Endothelial cell of umbilical vein (primary cell): Measurements from ENCODE around the gene CNOT4. TPM values are rescaled to one million over a fixed set of nuclear protein-coding genes. Genes with fewer than 3 reads are reported as not detected.

Source experiments
- BruUV-seq: library from RNA; stranded (reverse); fragments of 400-500 nt; replicated peaks from 2 replicates; lab custom pipeline; 2021; lab: Mats Ljungman, UMichigan
- CTCF ChIA-PET: fragments of 300-600, 350-600 bp; sonication (Branson Sonifier 250); formaldehyde crosslinking; loops from one replicate; lab custom pipeline; 2021; ENCODE audit warnings: antibody characterized with exemption, inconsistent platforms; lab: Charles Lee
- POLR2A ChIA-PET: fragments of 300-600, 350-600 bp; sonication (Branson Sonifier 250); formaldehyde crosslinking; loops from one replicate; lab custom pipeline; 2021; ENCODE audit warnings: antibody characterized with exemption, inconsistent platforms; lab: Charles Lee
- DNase-seq: peaks from one replicate; pipeline ENCODE4 v3.0.0-alpha.2; 2011; ENCODE audit warnings: low read depth, low spot score
- FAIRE-seq: peaks from 2 replicates; lab custom pipeline; 2011; peaks lifted over from hg19 to GRCh38; lab: Jason Lieb, UNC
- H2AFZ ChIP-seq: 2 replicates; pipeline ENCODE4 v1.6.0; 2012; ENCODE audit warnings: low read depth, low read length, control low read depth, inconsistent platforms
- H3K27ac ChIP-seq: 2 replicates; pipeline ENCODE4 v1.5.1; 2011; ENCODE audit warnings: low read depth, mild to moderate bottlenecking, control low read depth, low read length, moderate library complexity; ENCODE audit not compliant: insufficient read depth
- H3K27me3 ChIP-seq, 2 experiments: 2 replicates each; pipeline versions ENCODE4 v1.6.0 to v1.6.1; 2011; ENCODE audit warnings: low read length in 2 of 2, mixed read lengths in 1 of 2; ENCODE audit not compliant: control insufficient read depth in 2 of 2, insufficient read depth in 2 of 2
- H3K36me3 ChIP-seq, 2 experiments: 2 replicates in 1 of 2; 3 replicates in 1 of 2; pipeline ENCODE4 v1.5.1; 2011; ENCODE audit warnings: low read length in 2 of 2, mild to moderate bottlenecking in 1 of 2, moderate library complexity in 1 of 2; ENCODE audit not compliant: control insufficient read depth in 2 of 2, insufficient read depth in 2 of 2; ENCODE audit errors: extremely low read depth in 1 of 2
- H3K4me1 ChIP-seq: 3 replicates; pipeline ENCODE4 v1.5.1; 2011; ENCODE audit warnings: mild to moderate bottlenecking, low read length; ENCODE audit not compliant: control insufficient read depth, insufficient read depth; ENCODE audit errors: extremely low read depth
- H3K4me2 ChIP-seq: 2 replicates; pipeline ENCODE4 v1.6.1; 2011; ENCODE audit warnings: low read length, control low read depth, mixed read lengths; ENCODE audit not compliant: insufficient read depth
- H3K4me3 ChIP-seq, 3 experiments: fragments of 200-600 bp in 1 of 3; sonication (generic), shearing (Covaris generic) in 1 of 3; replicated peaks in 1 of 3; 2 replicates each; pipeline ENCODE4 v1.5.1; 2011 to 2016; ENCODE audit warnings: control low read depth in 3 of 3, low read length in 3 of 3, mild to moderate bottlenecking in 2 of 3, inconsistent platforms in 1 of 3, low read depth in 1 of 3, moderate library complexity in 1 of 3; ENCODE audit not compliant: insufficient read depth in 1 of 3
- H3K79me2 ChIP-seq: 2 replicates; pipeline ENCODE4 v1.6.0; 2012; ENCODE audit warnings: low read length, inconsistent platforms; ENCODE audit not compliant: control insufficient read depth, insufficient read depth
- H3K9ac ChIP-seq: replicated peaks from 2 replicates; pipeline ENCODE3; 2011; ENCODE audit warnings: low read length, control low read depth; ENCODE audit not compliant: insufficient read depth; ENCODE audit errors: extremely low read depth
- H3K9me1 ChIP-seq: replicated peaks from 3 replicates; pipeline ENCODE4 v1.6.0; 2011; ENCODE audit warnings: mild to moderate bottlenecking, low read length; ENCODE audit not compliant: control insufficient read depth, insufficient read depth; ENCODE audit errors: extremely low read depth
- H3K9me3 ChIP-seq: replicated peaks from 2 replicates; pipeline ENCODE4 v1.5.1; 2012; ENCODE audit warnings: low read length, inconsistent platforms; ENCODE audit not compliant: control insufficient read depth, insufficient read depth
- H4K20me1 ChIP-seq: replicated peaks from 2 replicates; pipeline ENCODE3; 2011; ENCODE audit warnings: mild to moderate bottlenecking, low read length; ENCODE audit not compliant: control insufficient read depth, insufficient read depth; ENCODE audit errors: extremely low read depth
- CTCF ChIP-seq, 2 donors: IDR thresholded peaks; 1 replicate in 1 of 2; 2 replicates in 1 of 2; pipeline ENCODE4 v1.5.1; 2011; ENCODE audit warnings: low read length in 2 of 2, mild to moderate bottlenecking in 2 of 2, moderate library complexity in 2 of 2, control low read depth in 1 of 2, inconsistent platforms in 1 of 2, low read depth in 1 of 2; ENCODE audit not compliant: insufficient read depth in 1 of 2; ENCODE audit errors: extremely low read depth in 1 of 2
- EZH2 ChIP-seq: IDR thresholded peaks from 2 replicates; pipeline ENCODE4 v1.6.1; 2012; ENCODE audit warnings: borderline replicate concordance, low read depth, mild to moderate bottlenecking, moderate library complexity, low read length, inconsistent platforms; ENCODE audit not compliant: severe bottlenecking
- FOS ChIP-seq: IDR thresholded peaks from 2 replicates; pipeline ENCODE4 v1.6.1; 2011; ENCODE audit warnings: mild to moderate bottlenecking, low read length, moderate library complexity, borderline replicate concordance; ENCODE audit not compliant: insufficient read depth
- GATA2 ChIP-seq: IDR thresholded peaks from 2 replicates; pipeline ENCODE4 v1.7.0; 2011; ENCODE audit warnings: low read depth, mild to moderate bottlenecking, moderate library complexity, mixed read lengths, low read length; ENCODE audit not compliant: insufficient read length, insufficient read depth
- JUN ChIP-seq: IDR thresholded peaks from 2 replicates; pipeline ENCODE4 v1.6.1; 2011; ENCODE audit warnings: borderline replicate concordance, low read depth; ENCODE audit not compliant: insufficient read length, insufficient read depth
- MAX ChIP-seq: IDR thresholded peaks from 2 replicates; pipeline ENCODE4 v1.6.1; 2011; ENCODE audit not compliant: insufficient read depth, insufficient read length
- MYC ChIP-seq: IDR thresholded peaks from one replicate; pipeline ENCODE4 v1.6.1; 2011; ENCODE audit warnings: mild to moderate bottlenecking, low read depth, low read length
- POLR2A ChIP-seq: IDR thresholded peaks from 2 replicates; pipeline ENCODE4 v1.6.1; 2012; ENCODE audit warnings: low read depth, mild to moderate bottlenecking, control low read depth, low read length
- POLR2AphosphoS5 ChIP-seq: IDR thresholded peaks from 2 replicates; pipeline ENCODE4 v1.6.1; 2012; ENCODE audit warnings: low read depth, mild to moderate bottlenecking, control low read depth, low read length, moderate library complexity; ENCODE audit not compliant: insufficient read depth
- dilution Hi-C: fragments of 300-500 bp; cut with MboI; formaldehyde crosslinking; loops from one replicate; pipeline ENCODE4 v1.15.0; 2019; ENCODE audit warnings: low sequenced_read_pairs; ENCODE audit not compliant: extremely low pct_ligation_motif_present
- intact Hi-C: fragments of 100-400 bp; cut with micrococcal nuclease; formaldehyde crosslinking; loops from one replicate; pipeline ENCODE4 v1.10.0; 2022
- polyA plus RNA-seq, 4 experiments: library from polyadenylated mRNA; depleted of rRNA in 3 of 4; stranded (reverse) in 3 of 4; unstranded in 1 of 4; fragments of >200 nt; gene quantifications; 2 replicates each; pipeline versions ENCODE4 v1.2.1 to v1.2.3, GENCODE V29; 2011 to 2012; ENCODE audit warnings: missing spikeins in 1 of 4
- total RNA-seq: library from RNA; stranded (reverse); gene quantifications from 2 replicates; pipeline ENCODE4 v1.2.3, GENCODE V29; 2021

Gene CNOT4
- total and polyA plus RNA-seq, 2 donors (not counting 3 experiments of a cell fraction or from before 2014, with no cell fraction given): 10.3 to 21.7 TPM

- no peaks in the 10 kb centered on the region for H3K27me3 ChIP-seq
- dilution Hi-C loops (no loop called here), intact Hi-C loops (no loop called here)
- H2AFZ ChIP-seq: no peak overlapping the region
- H3K79me2 ChIP-seq: no peaks in the 10 kb centered on the region
- no peak overlapping the region for H3K4me3 ChIP-seq
- DNase-seq (no peak), FAIRE-seq (no peak)
- peaks cover 11% of the 10 kb centered on the region for H3K4me1 ChIP-seq
- TF ChIP-seq MAX (no peak), FOS (no peak), GATA2 (no peak), POLR2AphosphoS5 (no peak), CTCF (IDR thresholded peaks at IDR 0.05; ENCODE audit: extremely low read depth in 1 of 2, insufficient read depth in 1 of 2, low read depth in 1 of 2, low read length in 2 of 2) (no peak), POLR2A (no peak), EZH2 (no peak), MYC (no peak), JUN (no peak)
- ChIA-PET POLR2A (no interaction called here), CTCF (interaction anchor here (0.6 to 1.5 kb wide), 5 partner anchors 13 to 718 kb away, joined by 3 to 10 read pairs (median 3); no protein-coding TSS in a partner anchor)
- no peaks in the 10 kb centered on the region for H3K9me3 ChIP-seq
- no peak overlapping the region for H3K27ac ChIP-seq
- H3K36me3 ChIP-seq: no peaks in the 10 kb centered on the region
- no TSS peak for BruUV-seq
- no peaks in the 10 kb centered on the region for H3K9me1 ChIP-seq
- H4K20me1 ChIP-seq: no peaks in the 10 kb centered on the region
- H3K9ac ChIP-seq: no peak overlapping the region
- no peak overlapping the region for H3K4me2 ChIP-seq
Measured at GRCh38 chr7:135317676-135318325, 192.1 kb downstream of the CNOT4 start.
